Adipose tissue (tissue), 3 donors: ENCODE results near the gene THADA. TPM values are rescaled to one million over a fixed set of nuclear protein-coding genes. Genes with fewer than 3 reads are reported as not detected.

Experiments
- H3K27ac ChIP-seq: one replicate; pipeline ENCODE4 v1.5.1; 2013; ENCODE audit warnings: low read depth, low read length
- WGBS, 3 donors: extraction: QIAGEN DNeasy Blood & Tissue Kit; methylation state at CpG; one replicate each; pipeline ENCODE4 v1.1.7; 2013; 5-methylcytosine and 5-hydroxymethylcytosine counted together
- polyA plus RNA-seq, 3 donors: library from polyadenylated mRNA; stranded (reverse); fragments of 200-250 nt; gene quantifications; one replicate each; pipeline ENCODE4 v1.2.3, GENCODE V29; 2013
- donor health status: healthy with polysubstance abuse.
- donor health status: Bipolar disorder and iron deficiency.
- donor health status: healthy.

Gene THADA
- polyA plus RNA-seq, 3 donors, result 8.6 to 15.5 (median 9.3) TPM

- no peak overlapping the region for H3K27ac ChIP-seq
- WGBS, 3 donors, result 71 to 84% (median 78%) methylated on average over 1 of the region's 1 CpG
Observed at GRCh38 chr2:43331422-43331821, 264.4 kb downstream of the THADA start.

GRCh38 chr2:43329637-43330036 lies 266.2 kb downstream of the THADA start:
- H3K27ac ChIP-seq, result no peak overlapping the region
- WGBS, 3 donors, result 60 to 90% (median 82%) methylated on average over 5 of the region's 5 CpGs

GRCh38 chr2:43328832-43329231 lies 267.0 kb downstream of the THADA start:
- 79 to 95% (median 81%) methylated on average over 3 of the region's 3 CpGs for WGBS, 3 donors
- no peak overlapping the region for H3K27ac ChIP-seq

GRCh38 chr2:43328133-43328532 lies 267.7 kb downstream of the THADA start:
- WGBS, 3 donors, result 37 to 67% (median 56%) methylated on average over 2 of the region's 2 CpGs

GRCh38 chr2:43327119-43327518 lies 268.7 kb downstream of the THADA start:
- 22 to 72% (median 41%) methylated on average over 1 of the region's 1 CpG for WGBS, 3 donors
- no peak overlapping the region for H3K27ac ChIP-seq

More at GRCh38 chr2:43328133-43328532, 267.7 kb downstream of the THADA start:
- no peak overlapping the region for H3K27ac ChIP-seq

- H3K27ac ChIP-seq, result no peak overlapping the region
- WGBS, 3 donors, result 83 to 100% (median 85%) methylated on average over 2 of the region's 2 CpGs
Observed at GRCh38 chr2:43326101-43326825, 269.6 kb downstream of the THADA start.

GRCh38 chr2:43325107-43325811 lies 270.6 kb downstream of the THADA start:
- WGBS, 3 donors, result 35 to 46% (median 44%) methylated on average over 2 of the region's 2 CpGs

GRCh38 chr2:43324259-43325106 lies 271.4 kb downstream of the THADA start:
- WGBS, 3 donors, result 53 to 83% (median 67%) methylated on average over 8 of the region's 8 CpGs
- peak overlapping the region; percentile 2 for H3K27ac ChIP-seq

More at GRCh38 chr2:43325107-43325811, 270.6 kb downstream of the THADA start:
- peak overlapping the region; percentile 2 for H3K27ac ChIP-seq

- WGBS, 3 donors, result 66 to 89% (median 71%) methylated on average over 4 of the region's 4 CpGs
- no peak overlapping the region for H3K27ac ChIP-seq
Observed at GRCh38 chr2:43323857-43324256, 272.0 kb downstream of the THADA start.

- 85 to 96% (median 93%) methylated on average over 1 of the region's 1 CpG for WGBS, 3 donors
- no peak overlapping the region for H3K27ac ChIP-seq
Observed at GRCh38 chr2:43321446-43321845, 274.4 kb downstream of the THADA start.

- 75 to 86% (median 83%) methylated on average over 2 of the region's 2 CpGs for WGBS, 3 donors
- no peak overlapping the region for H3K27ac ChIP-seq
Observed at GRCh38 chr2:43319541-43319940, 276.3 kb downstream of the THADA start.

- no peak overlapping the region for H3K27ac ChIP-seq
Observed at GRCh38 chr2:43318791-43319190, 277.0 kb downstream of the THADA start.

- 95 to 99% (median 95%) methylated on average over 3 of the region's 3 CpGs for WGBS, 3 donors
- no peak overlapping the region for H3K27ac ChIP-seq
Observed at GRCh38 chr2:43317680-43318079, 278.2 kb downstream of the THADA start.

- H3K27ac ChIP-seq, result no peak overlapping the region
- 93 to 97% (median 97%) methylated on average over 1 of the region's 1 CpG for WGBS, 3 donors
Observed at GRCh38 chr2:43317194-43317593, 278.6 kb downstream of the THADA start.

- H3K27ac ChIP-seq, result no peak overlapping the region
- WGBS, 3 donors, result 98 to 100% (median 98%) methylated on average over 2 of the region's 2 CpGs
Observed at GRCh38 chr2:43315482-43315881, 280.4 kb downstream of the THADA start.

- no peak overlapping the region for H3K27ac ChIP-seq
- WGBS, 3 donors, result 46 to 82% (median 75%) methylated on average over 5 of the region's 5 CpGs
Observed at GRCh38 chr2:43314299-43314927, 281.4 kb downstream of the THADA start.

- 78 to 97% (median 94%) methylated on average over 6 of the region's 6 CpGs for WGBS, 3 donors
- no peak overlapping the region for H3K27ac ChIP-seq
Observed at GRCh38 chr2:43313642-43314017, 282.2 kb downstream of the THADA start.

- 41 to 80% (median 68%) methylated on average over 7 of the region's 7 CpGs for WGBS, 3 donors
- H3K27ac ChIP-seq, result no peak overlapping the region
Observed at GRCh38 chr2:43312755-43313641, 282.8 kb downstream of the THADA start.
